BLaER1 treated with 17β-estradiol and CSF1 and Interleukin-3, amounts not matched to agents 10 nM and 100 nM (cell line): ENCODE data around the gene WDR74.
A peak's percentile ranks its signal among the peaks of the same experiment; 100 is the strongest.

Experiments used
- H3K27ac ChIP-seq, 11 experiments: shearing (Covaris generic); formaldehyde crosslinking; 2 replicates each; pipeline ENCODE4 v1.8.1; 2022
- H3K27me3 ChIP-seq, 11 experiments: shearing (Covaris generic); formaldehyde crosslinking; 2 replicates each; pipeline ENCODE4 v1.8.1; 2022
- H3K36me3 ChIP-seq, 11 experiments: shearing (Covaris generic); formaldehyde crosslinking; 2 replicates each; pipeline ENCODE4 v1.8.1; 2022
- H3K4me1 ChIP-seq, 10 experiments: shearing (Covaris generic); formaldehyde crosslinking; 2 replicates each; pipeline ENCODE4 v1.8.1; 2022
- H3K4me2 ChIP-seq, 11 experiments: shearing (Covaris generic); formaldehyde crosslinking; 2 replicates each; pipeline ENCODE4 v1.8.1; 2022
- H3K4me3 ChIP-seq, 10 experiments: shearing (Covaris generic); formaldehyde crosslinking; 2 replicates each; pipeline ENCODE4 v1.8.1; 2022
- H3K9ac ChIP-seq, 11 experiments: shearing (Covaris generic); formaldehyde crosslinking; 2 replicates each; pipeline ENCODE4 v1.8.1; 2022
- H3K9me3 ChIP-seq, 11 experiments: shearing (Covaris generic); formaldehyde crosslinking; replicated peaks in 1 of 11; 2 replicates each; pipeline ENCODE4 v1.8.1; 2022
- H4K20me1 ChIP-seq, 11 experiments: shearing (Covaris generic); formaldehyde crosslinking; 2 replicates each; pipeline ENCODE4 v1.8.1; 2022
- Cebpa-rat ChIP-seq, 11 experiments: shearing (Covaris generic); IDR thresholded peaks; 2 replicates each; pipeline ENCODE4 v1.8.1; 2022

The WDR74 gene

DNA sequence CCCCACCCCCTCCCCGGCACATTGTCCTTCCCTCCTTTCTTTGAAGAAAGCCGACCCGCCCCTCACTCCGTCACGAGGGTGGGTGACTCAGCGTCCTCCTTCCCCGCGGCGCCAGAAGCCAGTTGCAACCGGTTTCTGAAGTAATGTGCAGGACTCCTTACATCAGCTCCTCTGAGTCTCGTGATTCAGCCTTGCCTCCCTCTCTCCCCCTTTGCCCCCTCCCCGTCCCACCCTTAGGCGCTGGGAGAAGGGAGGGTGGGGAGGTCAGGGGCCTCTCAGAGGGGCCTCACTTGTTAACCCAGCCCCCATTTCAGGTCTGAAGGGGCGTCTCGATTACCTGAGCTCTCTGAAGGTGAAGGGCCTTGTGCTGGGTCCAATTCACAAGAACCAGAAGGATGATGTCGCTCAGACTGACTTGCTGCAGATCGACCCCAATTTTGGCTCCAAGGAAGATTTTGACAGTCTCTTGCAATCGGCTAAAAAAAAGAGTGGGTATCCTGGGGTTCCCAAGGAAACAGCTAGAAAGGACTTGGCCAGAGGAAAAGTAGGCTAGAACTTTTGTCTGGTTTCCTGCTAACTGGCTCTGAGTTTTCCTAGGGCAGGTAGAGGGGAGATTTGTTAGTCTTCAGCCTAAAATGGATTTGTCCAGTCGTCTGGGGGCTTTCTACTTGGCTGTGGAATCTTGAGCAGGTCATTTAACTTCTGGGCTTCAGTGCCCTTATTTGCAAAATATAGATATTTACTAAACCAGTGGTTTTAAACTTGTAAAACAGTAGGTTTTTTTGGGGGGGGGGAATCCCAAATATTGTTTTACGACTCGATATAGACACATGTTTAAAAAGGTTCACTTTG is 42.4 kb upstream of the WDR74 start:
- peaks cover 41 to 58% (median 51%) of the 10 kb centered on the region in 11 experiments for H4K20me1 ChIP-seq
- H3K9ac ChIP-seq = peak overlapping the region; percentile 96 to 100 (median 99)
- peak overlapping the region; percentile 96 to 100 (median 99) for H3K27ac ChIP-seq
- TF ChIP-seq Cebpa-rat (IDR thresholded peaks at IDR 0.05) = peak in 1 of 11 experiments; percentile 28; a peak in 1 of 22 replicates
- H3K9me3 ChIP-seq = no peaks in the 10 kb centered on the region
- H3K27me3 ChIP-seq = no peaks in the 10 kb centered on the region
- H3K4me1 ChIP-seq = peaks cover 49 to 62% (median 58%) of the 10 kb centered on the region in 10 experiments
- H3K36me3 ChIP-seq = peaks cover 49 to 80% (median 73%) of the 10 kb centered on the region in 11 experiments
- peak overlapping the region; percentile 88 to 99 (median 95) for H3K4me2 ChIP-seq
- peak overlapping the region; percentile 84 to 99 (median 94) for H3K4me3 ChIP-seq

DNA sequence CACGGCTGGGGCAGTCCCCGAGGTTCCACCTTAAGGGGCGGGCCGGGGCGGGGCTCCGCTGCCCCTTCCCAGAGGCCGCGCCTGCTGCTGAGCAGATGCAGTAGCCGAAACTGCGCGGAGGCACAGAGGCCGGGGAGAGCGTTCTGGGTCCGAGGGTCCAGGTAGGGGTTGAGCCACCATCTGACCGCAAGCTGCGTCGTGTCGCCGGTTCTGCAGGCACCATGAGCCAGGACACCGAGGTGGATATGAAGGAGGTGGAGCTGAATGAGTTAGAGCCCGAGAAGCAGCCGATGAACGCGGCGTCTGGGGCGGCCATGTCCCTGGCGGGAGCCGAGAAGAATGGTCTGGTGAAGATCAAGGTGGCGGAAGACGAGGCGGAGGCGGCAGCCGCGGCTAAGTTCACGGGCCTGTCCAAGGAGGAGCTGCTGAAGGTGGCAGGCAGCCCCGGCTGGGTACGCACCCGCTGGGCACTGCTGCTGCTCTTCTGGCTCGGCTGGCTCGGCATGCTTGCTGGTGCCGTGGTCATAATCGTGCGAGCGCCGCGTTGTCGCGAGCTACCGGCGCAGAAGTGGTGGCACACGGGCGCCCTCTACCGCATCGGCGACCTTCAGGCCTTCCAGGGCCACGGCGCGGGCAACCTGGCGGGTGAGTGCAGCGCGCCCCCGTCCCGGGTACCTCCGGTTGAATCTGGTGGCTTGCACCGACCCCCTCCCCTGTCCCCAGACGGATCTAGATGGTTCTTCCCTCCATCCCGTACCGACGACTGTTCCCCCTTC is 41.6 kb upstream of the WDR74 start, which contains the start of gene SLC3A2:
TSS of gene SLC3A2 (plus strand) at position 94 of the 776 bp plus-strand sequence. CDS start at position 222, 128 bp downstream.
- Histone ChIP-seq H3K27me3 (no peaks in the 10 kb centered on the region), H3K27ac (peak within 1 kb of the TSS; percentile 96 to 100 (median 99)), H3K9me3 (no peaks in the 10 kb centered on the region), H4K20me1 (peaks cover 33 to 50% (median 42%) of the 10 kb centered on the region in 11 experiments), H3K9ac (peak within 1 kb of the TSS; percentile 96 to 100 (median 99)), H3K36me3 (peaks cover 40 to 80% (median 73%) of the 10 kb centered on the region in 11 experiments), H3K4me2 (peak within 1 kb of the TSS; percentile 89 to 99 (median 96)), H3K4me3 (peak within 1 kb of the TSS; percentile 84 to 99 (median 94)), H3K4me1 (peaks cover 48 to 56% (median 52%) of the 10 kb centered on the region in 10 experiments)
- no peak for TF ChIP-seq Cebpa-rat (IDR thresholded peaks at IDR 0.05)

DNA sequence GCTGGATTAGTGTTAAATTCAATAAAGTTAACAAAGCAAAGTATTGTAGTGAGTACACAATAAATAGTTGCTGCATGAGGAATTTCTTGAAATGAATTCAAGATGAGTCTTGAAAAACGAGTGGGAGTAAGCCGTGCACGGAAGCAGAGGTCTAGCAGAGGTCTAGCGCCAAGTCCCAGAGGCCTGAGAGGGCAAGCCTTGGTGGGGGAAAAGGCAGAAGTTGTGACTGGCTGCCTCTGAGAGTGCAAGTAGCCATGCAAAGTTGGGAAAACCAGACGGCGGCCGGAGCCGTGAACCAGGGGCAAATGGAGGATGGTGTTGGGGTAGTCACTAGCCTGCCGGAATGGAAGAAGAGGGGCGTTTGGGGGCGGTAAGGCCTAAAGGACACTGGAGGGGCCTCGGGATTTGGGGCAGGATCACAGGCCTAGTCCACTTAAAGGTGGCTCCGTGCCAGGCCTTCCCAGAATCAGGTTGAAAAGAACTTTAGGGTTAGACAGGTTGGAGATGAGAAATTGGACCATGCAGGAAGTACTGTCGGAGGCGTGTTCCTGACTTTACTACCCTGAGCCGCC is 40.9 kb upstream of the WDR74 start:
- peaks cover 34 to 80% (median 69%) of the 10 kb centered on the region in 11 experiments for H3K36me3 ChIP-seq
- TF ChIP-seq Cebpa-rat (IDR thresholded peaks at IDR 0.05) = no peak
- H3K27ac ChIP-seq = peak overlapping the region; percentile 96 to 100 (median 99)
- no peaks in the 10 kb centered on the region for H3K27me3 ChIP-seq
- H4K20me1 ChIP-seq = peaks cover 26 to 43% (median 36%) of the 10 kb centered on the region in 11 experiments
- H3K4me3 ChIP-seq = peak overlapping the region; percentile 84 to 99 (median 94)
- H3K9me3 ChIP-seq = no peaks in the 10 kb centered on the region
- peaks cover 44 to 49% (median 47%) of the 10 kb centered on the region in 10 experiments for H3K4me1 ChIP-seq
- H3K4me2 ChIP-seq = peak overlapping the region; percentile 74 to 97 (median 92)
- H3K9ac ChIP-seq = peak overlapping the region; percentile 96 to 100 (median 99)

DNA sequence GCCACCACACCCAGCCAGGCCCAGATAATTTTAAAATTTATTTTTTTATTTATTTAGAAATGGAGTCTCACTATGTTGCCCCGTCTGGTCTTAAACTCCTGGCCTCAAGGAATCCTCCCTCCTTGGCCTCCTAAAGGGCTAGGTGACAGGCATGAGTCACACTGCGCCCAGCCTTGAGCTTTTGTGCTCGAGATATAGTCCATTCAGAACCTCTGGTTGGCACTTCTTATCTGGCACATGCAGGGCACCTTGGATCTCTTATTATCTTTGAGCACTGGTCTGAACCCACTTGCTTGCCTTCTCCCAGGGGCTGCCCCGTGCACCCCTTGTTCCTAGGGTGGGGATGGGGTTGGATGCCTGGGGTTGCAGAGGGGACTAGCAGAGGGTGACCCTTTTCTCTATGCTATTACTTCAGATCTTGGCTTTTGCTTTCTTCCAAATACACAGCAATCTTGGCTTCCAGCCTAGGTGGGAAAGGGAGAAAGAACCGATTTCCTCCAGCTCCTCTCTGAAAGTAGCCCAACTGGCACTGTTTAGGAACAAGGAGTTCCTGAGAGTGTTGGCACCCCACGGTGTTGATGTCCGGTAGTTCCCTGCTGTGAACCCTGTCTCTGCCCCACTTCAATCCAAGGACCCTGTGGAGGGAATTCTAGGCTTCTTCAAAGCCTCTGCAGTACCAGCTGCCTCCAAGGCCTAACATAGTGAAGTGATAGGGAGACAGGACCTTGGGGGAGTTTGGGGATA is 40.0 kb upstream of the WDR74 start:
- no peak for TF ChIP-seq Cebpa-rat (IDR thresholded peaks at IDR 0.05)
- H3K4me2 ChIP-seq = peak overlapping the region; percentile 74 to 97 (median 92)
- peaks cover 17 to 34% (median 27%) of the 10 kb centered on the region in 11 experiments; a peak in 21 of 22 replicates for H4K20me1 ChIP-seq
- peaks cover 35 to 42% (median 39%) of the 10 kb centered on the region in 10 experiments for H3K4me1 ChIP-seq
- H3K9me3 ChIP-seq = no peaks in the 10 kb centered on the region
- no peaks in the 10 kb centered on the region for H3K27me3 ChIP-seq
- H3K4me3 ChIP-seq = peak overlapping the region; percentile 84 to 99 (median 94); a peak in 18 of 20 replicates
- H3K36me3 ChIP-seq = peaks cover 25 to 80% (median 69%) of the 10 kb centered on the region in 11 experiments
- H3K9ac ChIP-seq = peak overlapping the region; percentile 96 to 100 (median 99)
- H3K27ac ChIP-seq = peak overlapping the region; percentile 96 to 100 (median 99)

DNA sequence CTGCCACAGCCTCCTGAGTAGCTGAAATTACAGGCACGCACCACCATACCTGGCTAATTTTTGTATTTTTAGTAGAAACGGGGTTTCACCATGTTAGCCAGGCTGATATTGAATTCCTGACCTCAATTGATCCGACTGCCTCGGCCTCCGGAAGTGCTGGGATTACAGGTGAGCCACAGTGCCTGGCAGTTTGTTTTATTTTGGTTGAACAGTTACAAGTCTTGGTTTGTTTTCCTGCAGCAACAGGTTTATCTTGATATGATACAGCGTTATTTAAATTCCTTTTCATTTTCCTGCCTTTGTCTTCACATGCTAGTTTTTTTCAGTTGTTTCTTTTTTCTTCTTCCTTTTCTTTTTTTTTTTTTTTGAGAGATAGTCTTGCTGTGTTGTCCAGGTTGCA is 37.3 kb upstream of the WDR74 start:
- peaks cover 0 to 80% (median 69%) of the 10 kb centered on the region in 11 experiments; a peak in 21 of 22 replicates for H3K36me3 ChIP-seq
- TF ChIP-seq Cebpa-rat (IDR thresholded peaks at IDR 0.05) = no peak
- no peaks in the 10 kb centered on the region for H3K27me3 ChIP-seq
- peak overlapping the region in 1 of 11 experiments; percentile 9; a peak in 1 of 22 replicates for H3K9ac ChIP-seq
- no peaks in the 10 kb centered on the region for H3K9me3 ChIP-seq
- H3K27ac ChIP-seq = no peak overlapping the region
- H3K4me3 ChIP-seq = no peak overlapping the region
- H3K4me2 ChIP-seq = no peak overlapping the region
- peaks cover 0 to 13% (median 0%) of the 10 kb centered on the region in 11 experiments; a peak in 9 of 22 replicates for H4K20me1 ChIP-seq
- peaks cover 16 to 20% (median 18%) of the 10 kb centered on the region in 10 experiments for H3K4me1 ChIP-seq

DNA sequence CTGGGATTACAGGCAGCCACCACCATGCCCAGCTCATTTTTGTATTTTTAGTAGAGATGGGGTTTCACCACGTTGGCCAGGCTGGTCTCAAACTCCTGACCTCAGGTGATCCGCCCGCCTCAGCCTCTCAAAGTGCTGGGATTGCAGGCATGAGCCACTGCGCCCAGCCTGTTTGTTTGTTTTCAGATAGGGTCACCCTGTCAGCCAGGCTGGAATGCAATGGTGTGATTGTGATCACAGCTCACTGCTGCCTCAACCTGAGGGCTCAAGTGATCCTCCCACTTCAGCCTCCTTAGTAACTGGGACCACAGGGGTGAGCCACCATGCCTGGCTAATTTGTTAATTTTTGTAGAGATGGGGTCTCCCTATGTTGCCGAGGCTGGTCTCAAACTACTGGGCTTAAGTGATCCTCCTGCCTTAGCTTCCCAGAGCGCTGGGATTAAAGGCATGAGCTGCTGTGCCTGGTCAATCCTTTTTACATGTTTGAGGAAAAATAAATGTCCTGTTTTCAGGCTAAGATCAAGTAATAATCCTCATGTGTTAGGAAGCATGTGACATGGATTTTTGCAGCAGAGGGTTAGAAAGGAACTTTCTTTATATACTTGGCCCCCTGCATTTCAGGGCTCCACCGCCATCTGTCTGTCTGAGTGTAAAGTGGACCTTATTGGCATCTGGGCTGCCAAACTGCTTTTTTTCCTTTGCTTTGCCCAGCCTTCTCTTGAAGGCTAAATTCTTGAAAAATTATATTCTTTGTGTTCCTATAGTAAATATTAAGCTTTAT is 36.5 kb upstream of the WDR74 start:
- H3K4me1 ChIP-seq = peaks cover 16 to 20% (median 18%) of the 10 kb centered on the region in 10 experiments
- H3K9ac ChIP-seq = peak overlapping the region in 5 of 11 experiments; percentile 9 to 33 (median 27); a peak in 4 of 22 replicates
- TF ChIP-seq Cebpa-rat (IDR thresholded peaks at IDR 0.05) = no peak
- H3K9me3 ChIP-seq = no peaks in the 10 kb centered on the region
- H4K20me1 ChIP-seq = peaks cover 0 to 13% (median 0%) of the 10 kb centered on the region in 11 experiments; a peak in 6 of 22 replicates
- no peak overlapping the region for H3K4me2 ChIP-seq
- peaks cover 0 to 88% (median 77%) of the 10 kb centered on the region in 11 experiments; a peak in 21 of 22 replicates for H3K36me3 ChIP-seq
- no peak overlapping the region for H3K27ac ChIP-seq
- no peaks in the 10 kb centered on the region for H3K27me3 ChIP-seq
- H3K4me3 ChIP-seq = no peak overlapping the region

DNA sequence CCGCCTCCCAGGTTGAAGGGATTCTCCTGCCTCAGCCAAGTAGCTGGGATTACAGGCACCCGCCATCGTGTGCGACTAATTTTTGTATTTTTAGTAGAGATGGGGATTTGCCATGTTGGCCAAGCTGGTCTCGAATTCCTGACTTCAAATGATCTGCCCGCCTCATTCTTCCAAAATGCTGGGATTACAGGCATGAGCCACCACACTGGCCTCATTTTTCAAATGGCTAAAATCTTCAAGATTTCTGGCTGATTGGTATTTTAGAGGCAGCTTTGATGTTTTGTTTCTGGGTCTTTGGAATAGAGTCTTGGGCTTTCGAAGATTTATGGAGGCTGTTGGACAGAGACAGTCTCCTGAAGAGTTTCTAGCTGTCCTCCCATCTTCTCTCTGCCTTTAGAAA is 35.5 kb upstream of the WDR74 start:
- Histone ChIP-seq H3K4me3 (no peak overlapping the region), H3K4me1 (peaks cover 11 to 15% (median 12%) of the 10 kb centered on the region in 10 experiments), H3K9ac (0 out of 22 replicates have a peak overlapping the region, but pooled peaks of 2 of the 11 experiments have one; percentile 23 to 25), H3K27me3 (no peaks in the 10 kb centered on the region), H3K36me3 (peaks cover 0 to 98% (median 82%) of the 10 kb centered on the region in 11 experiments; a peak in 21 of 22 replicates), H3K4me2 (no peak overlapping the region), H3K27ac (no peak overlapping the region), H3K9me3 (no peaks in the 10 kb centered on the region), H4K20me1 (peaks cover 0 to 13% (median 0%) of the 10 kb centered on the region in 11 experiments; a peak in 6 of 22 replicates)
- no peak for TF ChIP-seq Cebpa-rat (IDR thresholded peaks at IDR 0.05)
